Coronary artery (tissue), 2 donors: ENCODE data around the gene HRNR.

Source experiments
- DNase-seq: peaks from one replicate; pipeline ENCODE4 v3.0.0-alpha.2; 2017; ENCODE audit warnings: low spot score
- H3K27ac ChIP-seq, 2 donors: fragments of 200-600 bp; sonication (generic); one replicate each; pipeline ENCODE4 v1.5.1; 2016 to 2019
- H3K4me3 ChIP-seq: fragments of 200-600 bp; sonication (generic); 2 replicates; pipeline ENCODE4 v1.5.1; 2016; ENCODE audit warnings: mild to moderate bottlenecking, moderate library complexity
- TF ChIP-seq, protein P1 (sequence below): fragments of 200-600 bp; sonication (generic); IDR thresholded peaks from one replicate; pipeline ENCODE4 v1.5.1; 2019; ENCODE audit warnings: antibody characterized with exemption

The HRNR gene

DNA sequence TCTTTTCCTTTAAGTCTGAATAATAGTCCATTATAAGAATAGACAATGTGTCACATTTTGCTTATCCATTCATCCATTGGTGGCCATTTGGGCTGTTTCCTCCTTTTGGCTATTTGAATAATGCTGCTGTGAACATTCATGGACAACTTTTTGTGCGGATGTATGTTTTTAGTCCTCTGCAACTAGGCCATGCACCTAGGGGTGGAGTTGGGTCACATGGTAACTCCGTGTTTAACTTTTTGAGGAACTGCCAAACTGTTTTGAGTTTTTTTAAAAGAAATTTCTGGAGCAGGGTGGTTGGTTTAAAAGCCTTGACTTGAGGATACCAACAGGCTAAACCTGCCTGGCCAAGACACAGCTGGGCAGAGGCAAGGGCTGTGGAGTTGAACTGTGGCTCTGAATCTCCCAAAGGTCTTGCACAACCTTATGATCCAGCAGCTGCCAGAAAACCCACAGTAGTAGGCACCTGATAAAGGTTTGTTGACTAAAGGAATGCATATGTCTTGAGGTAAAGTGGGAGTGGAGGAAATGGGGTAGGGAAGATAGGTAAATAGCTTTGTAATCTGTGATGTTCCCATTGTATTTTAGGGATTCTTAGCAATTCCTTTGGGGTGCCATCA is 59.4 kb downstream of the HRNR start:
- DNase-seq, result no peak
- Histone ChIP-seq H3K4me3 (no peak overlapping the region), H3K27ac (peak overlapping the region in 1 of 2 donors; percentile 1)
- TF ChIP-seq, protein P1, sequence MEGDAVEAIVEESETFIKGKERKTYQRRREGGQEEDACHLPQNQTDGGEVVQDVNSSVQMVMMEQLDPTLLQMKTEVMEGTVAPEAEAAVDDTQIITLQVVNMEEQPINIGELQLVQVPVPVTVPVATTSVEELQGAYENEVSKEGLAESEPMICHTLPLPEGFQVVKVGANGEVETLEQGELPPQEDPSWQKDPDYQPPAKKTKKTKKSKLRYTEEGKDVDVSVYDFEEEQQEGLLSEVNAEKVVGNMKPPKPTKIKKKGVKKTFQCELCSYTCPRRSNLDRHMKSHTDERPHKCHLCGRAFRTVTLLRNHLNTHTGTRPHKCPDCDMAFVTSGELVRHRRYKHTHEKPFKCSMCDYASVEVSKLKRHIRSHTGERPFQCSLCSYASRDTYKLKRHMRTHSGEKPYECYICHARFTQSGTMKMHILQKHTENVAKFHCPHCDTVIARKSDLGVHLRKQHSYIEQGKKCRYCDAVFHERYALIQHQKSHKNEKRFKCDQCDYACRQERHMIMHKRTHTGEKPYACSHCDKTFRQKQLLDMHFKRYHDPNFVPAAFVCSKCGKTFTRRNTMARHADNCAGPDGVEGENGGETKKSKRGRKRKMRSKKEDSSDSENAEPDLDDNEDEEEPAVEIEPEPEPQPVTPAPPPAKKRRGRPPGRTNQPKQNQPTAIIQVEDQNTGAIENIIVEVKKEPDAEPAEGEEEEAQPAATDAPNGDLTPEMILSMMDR, result no peak

DNA sequence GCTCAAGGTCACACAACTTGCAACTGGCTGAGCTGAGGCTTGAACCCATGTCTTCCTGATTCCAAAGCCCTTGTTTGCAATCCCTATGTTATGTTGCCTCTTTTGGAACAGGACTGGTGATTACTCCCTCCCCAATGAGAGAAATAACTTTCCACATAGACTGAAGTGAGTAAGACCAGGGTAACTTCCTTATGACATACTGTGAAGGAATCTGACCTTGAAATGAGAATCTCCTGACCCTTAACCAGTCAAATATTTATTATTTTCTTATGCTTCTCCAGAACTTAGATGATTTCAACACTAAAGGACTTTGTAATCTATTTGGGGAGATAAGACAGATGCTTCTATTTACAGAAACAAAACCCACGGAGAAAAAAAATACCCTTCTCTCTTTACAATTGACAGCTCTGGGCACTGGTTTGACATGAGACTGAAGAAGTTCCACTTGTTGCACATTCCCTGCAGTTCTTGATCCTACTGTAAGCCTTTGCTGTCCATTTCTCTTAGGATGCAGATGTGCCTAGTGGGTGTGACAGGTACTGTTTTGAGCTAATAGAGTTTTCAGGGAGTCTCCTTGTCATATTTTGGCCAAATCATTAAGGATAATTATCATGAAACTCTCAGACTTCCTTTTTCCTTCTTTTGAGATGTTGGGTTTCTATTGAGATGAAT is 61.1 kb downstream of the HRNR start:
- H3K27ac ChIP-seq, result no peak overlapping the region
- TF ChIP-seq, protein P1, result no peak

More for the DNA sequence above, 61.1 kb downstream of the HRNR start:
- no peak for DNase-seq
- H3K4me3 ChIP-seq, result no peak overlapping the region
